Adrenal gland (tissue), 5 donors: ENCODE results near the gene TSSK2.

Experiments used
- POLR2A ChIP-seq, 2 donors: fragments of 450-650 bp; IDR thresholded peaks; one replicate each; pipeline ENCODE4 v1.6.1; 2017; ENCODE audit warnings: antibody characterized with exemption in 2 of 2, mild to moderate bottlenecking in 2 of 2, moderate library complexity in 1 of 2
- TF ChIP-seq, protein P1 (sequence below), 6 experiments: fragments of 450-650 bp in 4 of 6; fragments of 200-600 bp in 2 of 6; sonication (generic) in 1 of 6; IDR thresholded peaks; 1 replicate in 5 of 6; 2 replicates in 1 of 6; pipeline versions ENCODE4 v1.5.1 to v1.8.0; 2016 to 2021; ENCODE audit warnings: antibody characterized with exemption in 6 of 6, mild to moderate bottlenecking in 2 of 6, moderate library complexity in 1 of 6
- donor health status: DM: no; HTN: no; CAD: no.

DNA sequence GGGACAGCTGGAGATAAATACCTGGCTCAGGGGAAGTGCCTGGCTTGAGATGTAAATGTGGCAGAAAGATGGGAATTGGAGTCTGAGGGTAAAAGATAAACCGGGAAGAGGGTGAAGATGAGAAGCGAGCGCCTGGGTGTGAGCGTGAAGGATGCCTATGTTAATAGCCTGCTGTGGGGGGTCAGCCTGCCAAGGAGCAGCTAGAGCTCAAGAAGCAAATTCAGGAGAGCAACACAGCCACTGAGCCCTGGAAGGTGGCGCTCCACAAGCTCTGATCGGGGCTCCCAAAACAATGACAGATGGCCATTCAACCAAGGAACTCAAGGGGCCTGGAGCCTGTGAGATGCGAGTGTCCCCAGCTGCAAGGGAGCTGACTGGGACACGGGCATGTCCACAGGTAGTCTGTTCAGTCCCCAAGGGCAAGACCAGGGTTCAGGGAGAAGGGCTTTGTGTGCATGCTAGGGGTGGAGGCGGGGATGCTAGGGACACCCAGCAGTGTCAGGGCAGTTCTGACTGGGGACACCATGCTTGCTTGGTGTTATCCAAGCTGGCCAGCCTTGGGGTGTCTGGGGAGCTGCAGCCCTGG is 16.2 kb downstream of the TSSK2 start:
- TF ChIP-seq, protein P1, sequence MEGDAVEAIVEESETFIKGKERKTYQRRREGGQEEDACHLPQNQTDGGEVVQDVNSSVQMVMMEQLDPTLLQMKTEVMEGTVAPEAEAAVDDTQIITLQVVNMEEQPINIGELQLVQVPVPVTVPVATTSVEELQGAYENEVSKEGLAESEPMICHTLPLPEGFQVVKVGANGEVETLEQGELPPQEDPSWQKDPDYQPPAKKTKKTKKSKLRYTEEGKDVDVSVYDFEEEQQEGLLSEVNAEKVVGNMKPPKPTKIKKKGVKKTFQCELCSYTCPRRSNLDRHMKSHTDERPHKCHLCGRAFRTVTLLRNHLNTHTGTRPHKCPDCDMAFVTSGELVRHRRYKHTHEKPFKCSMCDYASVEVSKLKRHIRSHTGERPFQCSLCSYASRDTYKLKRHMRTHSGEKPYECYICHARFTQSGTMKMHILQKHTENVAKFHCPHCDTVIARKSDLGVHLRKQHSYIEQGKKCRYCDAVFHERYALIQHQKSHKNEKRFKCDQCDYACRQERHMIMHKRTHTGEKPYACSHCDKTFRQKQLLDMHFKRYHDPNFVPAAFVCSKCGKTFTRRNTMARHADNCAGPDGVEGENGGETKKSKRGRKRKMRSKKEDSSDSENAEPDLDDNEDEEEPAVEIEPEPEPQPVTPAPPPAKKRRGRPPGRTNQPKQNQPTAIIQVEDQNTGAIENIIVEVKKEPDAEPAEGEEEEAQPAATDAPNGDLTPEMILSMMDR (IDR thresholded peaks at IDR 0.05) = no peak
- no peak for TF ChIP-seq POLR2A (IDR thresholded peaks at IDR 0.05)
